Measurements from ENCODE around the gene SNRPB.

Gene SNRPB

GRCh38 chr20:2462484-2462883 lies 8.1 kb downstream of the SNRPB start:
- Histone ChIP-seq H3K4me1 (ENCODE audit: insufficient read depth, low read length, severe bottlenecking) (no peaks in the 10 kb centered on the region), H2AFZ (ENCODE audit: low read length) (no peak overlapping the region), H3K9me2 (ENCODE audit: low read depth, low read length) (no peaks in the 10 kb centered on the region), H3K9me3 (ENCODE audit: low read length) (no peaks in the 10 kb centered on the region), H3K27ac (ENCODE audit: low read depth, low read length, poor library complexity, severe bottlenecking) (no peak overlapping the region), H3K4me3 (ENCODE audit: low read depth, low read length, poor library complexity, severe bottlenecking) (no peak overlapping the region), H4K20me1 (ENCODE audit: insufficient read depth, low read length) (no peaks in the 10 kb centered on the region), H3K36me3 (ENCODE audit: insufficient read depth, low read length) (peaks cover 90% of the 10 kb centered on the region), H3K79me2 (ENCODE audit: insufficient read depth, low read length) (peaks cover 3% of the 10 kb centered on the region), H3K27me3 (ENCODE audit: insufficient read depth, low read length) (no peaks in the 10 kb centered on the region), H3F3A (ENCODE audit: insufficient read depth, low read length) (peaks cover 8% of the 10 kb centered on the region; the same call in 1 of the 2 replicates), H3K4me2 (ENCODE audit: low read length) (no peak overlapping the region), H3K9ac (ENCODE audit: low read length) (no peak overlapping the region)
- no peak for TF ChIP-seq EZH2 (IDR thresholded peaks at IDR 0.05; ENCODE audit: borderline replicate concordance, low read length)
- no peak for TF ChIP-seq CTCF (IDR thresholded peaks at IDR 0.05; ENCODE audit: low read length)

GRCh38 chr20:2460752-2461424 lies 9.7 kb downstream of the SNRPB start:
- H3K36me3 ChIP-seq (ENCODE audit: insufficient read depth, low read length): peaks cover 74% of the 10 kb centered on the region

GRCh38 chr20:2459981-2460751 lies 10.4 kb downstream of the SNRPB start:
- no peaks in the 10 kb centered on the region for H3K4me1 ChIP-seq (ENCODE audit: insufficient read depth, low read length, severe bottlenecking)
- H3K79me2 ChIP-seq (ENCODE audit: insufficient read depth, low read length): no peaks in the 10 kb centered on the region
- H3K9me2 ChIP-seq (ENCODE audit: low read depth, low read length): no peaks in the 10 kb centered on the region
- peaks cover 67% of the 10 kb centered on the region for H3K36me3 ChIP-seq (ENCODE audit: insufficient read depth, low read length)
- no peaks in the 10 kb centered on the region for H3K27me3 ChIP-seq (ENCODE audit: insufficient read depth, low read length)
- no peak overlapping the region for H2AFZ ChIP-seq (ENCODE audit: low read length)
- H3K9me3 ChIP-seq (ENCODE audit: low read length): no peaks in the 10 kb centered on the region
- H3K4me3 ChIP-seq (ENCODE audit: low read depth, low read length, poor library complexity, severe bottlenecking): no peak overlapping the region
- H3K4me2 ChIP-seq (ENCODE audit: low read length): no peak overlapping the region
- H3K27ac ChIP-seq (ENCODE audit: low read depth, low read length, poor library complexity, severe bottlenecking): no peak overlapping the region
- no peak for TF ChIP-seq CTCF (IDR thresholded peaks at IDR 0.05; ENCODE audit: low read length)
- no peak for TF ChIP-seq EZH2 (IDR thresholded peaks at IDR 0.05; ENCODE audit: borderline replicate concordance, low read length)
- no peak overlapping the region for H3K9ac ChIP-seq (ENCODE audit: low read length)
- peaks cover 12% of the 10 kb centered on the region; the same call in 1 of the 2 replicates for H3F3A ChIP-seq (ENCODE audit: insufficient read depth, low read length)
- no peaks in the 10 kb centered on the region for H4K20me1 ChIP-seq (ENCODE audit: insufficient read depth, low read length)

More at GRCh38 chr20:2460752-2461424, 9.7 kb downstream of the SNRPB start:
- Histone ChIP-seq H3K4me1 (ENCODE audit: insufficient read depth, low read length, severe bottlenecking) (no peaks in the 10 kb centered on the region), H4K20me1 (ENCODE audit: insufficient read depth, low read length) (no peaks in the 10 kb centered on the region), H3K9ac (ENCODE audit: low read length) (no peak overlapping the region), H3K4me3 (ENCODE audit: low read depth, low read length, poor library complexity, severe bottlenecking) (no peak overlapping the region), H3K4me2 (ENCODE audit: low read length) (no peak overlapping the region), H2AFZ (ENCODE audit: low read length) (no peak overlapping the region), H3K79me2 (ENCODE audit: insufficient read depth, low read length) (no peaks in the 10 kb centered on the region), H3K9me3 (ENCODE audit: low read length) (no peaks in the 10 kb centered on the region), H3F3A (ENCODE audit: insufficient read depth, low read length) (peaks cover 8% of the 10 kb centered on the region; the same call in 1 of the 2 replicates), H3K9me2 (ENCODE audit: low read depth, low read length) (no peaks in the 10 kb centered on the region), H3K27ac (ENCODE audit: low read depth, low read length, poor library complexity, severe bottlenecking) (no peak overlapping the region), H3K27me3 (ENCODE audit: insufficient read depth, low read length) (no peaks in the 10 kb centered on the region)
- no peak for TF ChIP-seq CTCF (IDR thresholded peaks at IDR 0.05; ENCODE audit: low read length)
- no peak for TF ChIP-seq EZH2 (IDR thresholded peaks at IDR 0.05; ENCODE audit: borderline replicate concordance, low read length)

Data from OCI-LY1 (cell line).